ENCODE results near the gene PPCDC. TPM values are rescaled to one million over a fixed set of nuclear protein-coding genes. Genes with fewer than 3 reads are reported as not detected.

PPCDC gene
- total RNA-seq, 6 donors from 2014 or later = 8.2 to 21.0 (median 12.6) TPM

DNA sequence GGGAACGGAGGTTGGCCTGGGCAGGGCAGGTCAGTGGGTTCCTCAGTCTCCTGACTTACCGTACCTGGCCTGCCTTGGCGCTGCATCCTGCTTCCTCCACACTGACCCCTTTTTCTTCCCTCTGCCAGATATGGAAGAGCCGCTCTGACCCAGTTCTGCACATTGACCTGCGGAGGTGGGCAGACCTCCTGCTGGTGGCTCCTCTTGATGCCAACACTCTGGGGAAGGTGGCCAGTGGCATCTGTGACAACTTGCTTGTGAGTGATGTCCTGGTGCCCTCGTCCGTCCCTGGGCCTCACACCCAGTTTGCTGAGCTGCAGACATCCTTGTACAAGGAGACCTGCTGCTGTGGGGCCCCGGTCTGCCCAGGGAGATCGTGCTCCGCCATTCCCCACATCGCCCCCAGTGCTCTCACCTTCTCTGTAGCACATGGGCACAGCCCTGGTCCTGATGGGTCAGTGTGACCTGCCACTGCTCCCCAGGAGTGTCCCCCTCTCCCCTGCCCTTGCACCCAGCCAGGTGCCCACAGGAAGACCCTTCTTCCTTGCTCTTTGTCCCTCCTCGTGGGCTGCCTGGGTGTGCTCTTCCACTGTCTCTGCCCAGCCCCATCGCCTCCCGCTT, 21.0 kb downstream of the PPCDC start:
- no peaks in the 10 kb centered on the region for H3K27me3 ChIP-seq
- no peaks in the 10 kb centered on the region for H3K9me3 ChIP-seq
- DNase-seq = no peak
- peak overlapping the region; percentile 92 to 95 (median 93) for H3K27ac ChIP-seq
- TF ChIP-seq POLR2A (IDR thresholded peaks at IDR 0.05) (no peak), POLR2AphosphoS5 (IDR thresholded peaks at IDR 0.05) (no peak), EP300 (IDR thresholded peaks at IDR 0.05) (no peak)
- TF ChIP-seq, protein P1, sequence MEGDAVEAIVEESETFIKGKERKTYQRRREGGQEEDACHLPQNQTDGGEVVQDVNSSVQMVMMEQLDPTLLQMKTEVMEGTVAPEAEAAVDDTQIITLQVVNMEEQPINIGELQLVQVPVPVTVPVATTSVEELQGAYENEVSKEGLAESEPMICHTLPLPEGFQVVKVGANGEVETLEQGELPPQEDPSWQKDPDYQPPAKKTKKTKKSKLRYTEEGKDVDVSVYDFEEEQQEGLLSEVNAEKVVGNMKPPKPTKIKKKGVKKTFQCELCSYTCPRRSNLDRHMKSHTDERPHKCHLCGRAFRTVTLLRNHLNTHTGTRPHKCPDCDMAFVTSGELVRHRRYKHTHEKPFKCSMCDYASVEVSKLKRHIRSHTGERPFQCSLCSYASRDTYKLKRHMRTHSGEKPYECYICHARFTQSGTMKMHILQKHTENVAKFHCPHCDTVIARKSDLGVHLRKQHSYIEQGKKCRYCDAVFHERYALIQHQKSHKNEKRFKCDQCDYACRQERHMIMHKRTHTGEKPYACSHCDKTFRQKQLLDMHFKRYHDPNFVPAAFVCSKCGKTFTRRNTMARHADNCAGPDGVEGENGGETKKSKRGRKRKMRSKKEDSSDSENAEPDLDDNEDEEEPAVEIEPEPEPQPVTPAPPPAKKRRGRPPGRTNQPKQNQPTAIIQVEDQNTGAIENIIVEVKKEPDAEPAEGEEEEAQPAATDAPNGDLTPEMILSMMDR (IDR thresholded peaks at IDR 0.05) = no peak
- H3K4me1 ChIP-seq = peaks cover 74 to 80% (median 77%) of the 10 kb centered on the region in 4 donors
- WGBS, 2 donors = 81 to 85% methylated on average over 7 to 13 of the region's 14 CpGs
- ATAC-seq (ENCODE audit: low FRiP score in 2 of 2) = no peak
- H3K36me3 ChIP-seq = peaks cover 0 to 5% (median 0%) of the 10 kb centered on the region in 4 donors
- H3K4me3 ChIP-seq = peak overlapping the region in 2 of 4 donors; percentile 15 to 20

GRCh38 chr15:75045332-75046015, 22.1 kb downstream of the PPCDC start:
- Histone ChIP-seq H3K4me1 (peaks cover 81 to 90% (median 82%) of the 10 kb centered on the region in 4 donors), H3K36me3 (peaks cover 0 to 5% (median 0%) of the 10 kb centered on the region in 4 donors), H3K27me3 (no peaks in the 10 kb centered on the region), H3K4me3 (no peak overlapping the region), H3K27ac (peak overlapping the region; percentile 81 to 95 (median 90)), H3K9me3 (no peaks in the 10 kb centered on the region)
- DNase-seq (no peak), ATAC-seq (ENCODE audit: low FRiP score in 2 of 2) (no peak)
- TF ChIP-seq EP300 (IDR thresholded peaks at IDR 0.05) (no peak), POLR2AphosphoS5 (IDR thresholded peaks at IDR 0.05) (no peak), POLR2A (IDR thresholded peaks at IDR 0.05) (no peak)
- TF ChIP-seq, protein P1 (IDR thresholded peaks at IDR 0.05) = no peak
- WGBS, 2 donors = 93 to 97% methylated on average over 6 of the region's 6 CpGs

GRCh38 chr15:75048394-75048793, 25.0 kb downstream of the PPCDC start:
- H3K36me3 ChIP-seq = peaks cover 0 to 5% (median 0%) of the 10 kb centered on the region in 4 donors
- no peak for DNase-seq

GRCh38 chr15:75049392-75049791, 26.0 kb downstream of the PPCDC start:
- H3K27me3 ChIP-seq = no peaks in the 10 kb centered on the region
- TF ChIP-seq POLR2A (IDR thresholded peaks at IDR 0.05) (no peak), POLR2AphosphoS5 (IDR thresholded peaks at IDR 0.05) (no peak), EP300 (IDR thresholded peaks at IDR 0.05) (no peak)
- TF ChIP-seq, protein P1 (IDR thresholded peaks at IDR 0.05) = no peak
- H3K9me3 ChIP-seq = no peaks in the 10 kb centered on the region
- peaks cover 64 to 70% (median 66%) of the 10 kb centered on the region in 4 donors for H3K4me1 ChIP-seq
- ATAC-seq (ENCODE audit: low FRiP score in 2 of 2) (no peak), DNase-seq (peak; percentile 68 to 78)
- whole genome bisulfite sequencing, 2 donors = 17 to 44% methylated on average over 3 to 11 of the region's 11 CpGs
- H3K36me3 ChIP-seq = peaks cover 0 to 5% (median 0%) of the 10 kb centered on the region in 4 donors
- H3K4me3 ChIP-seq = no peak overlapping the region
- peak overlapping the region in 1 of 4 donors; percentile 95 for H3K27ac ChIP-seq

More at GRCh38 chr15:75048394-75048793, 25.0 kb downstream of the PPCDC start:
- Histone ChIP-seq H3K9me3 (no peaks in the 10 kb centered on the region), H3K4me1 (peaks cover 64 to 80% (median 70%) of the 10 kb centered on the region in 4 donors), H3K27ac (peak overlapping the region in 3 of 4 donors; percentile 87 to 95 (median 93)), H3K27me3 (no peaks in the 10 kb centered on the region), H3K4me3 (no peak overlapping the region)
- 98% methylated on average over 10 of the region's 10 CpGs; no CpG with 5 or more reads in 1 of the 2 donors for whole genome bisulfite sequencing, 2 donors
- ATAC-seq (ENCODE audit: low FRiP score in 2 of 2) = no peak
- TF ChIP-seq, protein P1 (IDR thresholded peaks at IDR 0.05) = no peak
- no peak for TF ChIP-seq EP300 (IDR thresholded peaks at IDR 0.05)
- no peak for TF ChIP-seq POLR2A (IDR thresholded peaks at IDR 0.05)
- TF ChIP-seq POLR2AphosphoS5 (IDR thresholded peaks at IDR 0.05) = no peak

Data from upper lobe of left lung (tissue), 6 donors.